ENCODE data around the gene GABPB1. TPM values are rescaled to one million over a fixed set of nuclear protein-coding genes. Genes with fewer than 3 reads are reported as not detected.

Gene GABPB1
- total RNA-seq, 1 experiment from 2014 or later, result 45.0 TPM

DNA sequence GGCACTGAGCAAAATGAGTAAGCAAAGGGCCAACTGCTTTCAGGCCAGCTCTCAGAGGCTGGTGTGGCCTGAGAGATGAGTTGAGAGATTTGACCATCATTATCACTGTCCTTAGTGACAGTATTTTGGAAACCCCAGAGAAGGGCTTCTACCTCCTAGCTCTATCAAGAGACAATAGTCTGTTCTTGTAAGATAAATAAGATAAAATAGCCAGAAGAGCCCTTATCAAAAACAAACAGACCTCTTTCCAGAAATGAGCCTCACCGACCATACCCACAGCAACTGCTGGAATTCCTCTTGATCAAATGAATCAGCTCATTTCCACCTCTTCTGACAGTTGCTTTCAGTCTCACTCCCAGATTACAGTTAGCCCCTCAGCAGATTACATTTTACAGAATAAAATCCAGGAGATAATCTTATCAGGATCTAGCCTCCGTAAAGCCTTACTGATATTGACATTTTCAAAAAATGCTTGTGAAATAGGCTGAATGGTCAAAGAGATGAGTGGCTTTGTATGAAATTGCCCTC is 94.0 kb downstream of the GABPB1 start:
- H3K23me2 ChIP-seq (ENCODE audit: insufficient read length, low read depth, low read length, poor library complexity, severe bottlenecking), result no peaks in the 10 kb centered on the region
- no peak overlapping the region for H3K4ac ChIP-seq (ENCODE audit: low read depth, low read length)
- no peak overlapping the region for H3K4me2 ChIP-seq (ENCODE audit: insufficient read depth, insufficient read length, low read length)
- H2BK15ac ChIP-seq (ENCODE audit: low read depth, low read length), result no peak overlapping the region
- no peak overlapping the region for H3K9ac ChIP-seq (ENCODE audit: extremely low read depth, insufficient read length, low read length)
- H3K79me1 ChIP-seq (ENCODE audit: insufficient read depth, low read depth, low read length, poor library complexity, severe bottlenecking), result no peaks in the 10 kb centered on the region
- no peak overlapping the region for H3K4me3 Mint-ChIP-seq
- H3K14ac ChIP-seq (ENCODE audit: insufficient read depth, low read length), result no peak overlapping the region
- no peak overlapping the region for H2BK20ac ChIP-seq (ENCODE audit: low read depth, low read length, poor library complexity, severe bottlenecking)
- no peak overlapping the region for H2BK120ac ChIP-seq (ENCODE audit: low read depth, low read length, poor library complexity, severe bottlenecking)
- H4K8ac ChIP-seq (replicated peaks; ENCODE audit: insufficient read length, low read depth, low read length), result no peak overlapping the region
- no peak for DNase-seq
- H2AK5ac ChIP-seq (ENCODE audit: insufficient read length, low read length), result no peak overlapping the region
- no peak overlapping the region for H3T11ph ChIP-seq (ENCODE audit: low read length)
- H4K91ac ChIP-seq (ENCODE audit: insufficient read length, low read depth, low read length), result no peak overlapping the region
- no peaks in the 10 kb centered on the region for H4K20me1 ChIP-seq (ENCODE audit: control insufficient read depth, insufficient read depth, insufficient read length)
- no peak overlapping the region for H3K18ac ChIP-seq (ENCODE audit: insufficient read length, low read depth, low read length)
- no peaks in the 10 kb centered on the region for H3K36me3 Mint-ChIP-seq (ENCODE audit: insufficient read depth in 1 of 3, low read depth in 3 of 3)
- no peaks in the 10 kb centered on the region for H3K4me1 ChIP-seq (ENCODE audit: insufficient read depth, low read length)
- no peak for TF ChIP-seq CTCF (conservative IDR thresholded peaks at IDR 0.05)
- H3K9me3 Mint-ChIP-seq, result no peaks in the 10 kb centered on the region
- WGBS (ENCODE audit: extremely low coverage, insufficient read length, low lambda C conversion rate), result no CpG with 5 or more reads among the region's 2 CpGs
- no peak overlapping the region for H2BK12ac ChIP-seq (ENCODE audit: insufficient read length, low read depth, low read length)
- no peak overlapping the region for H3K23ac ChIP-seq (ENCODE audit: insufficient read length, low read depth, low read length)
- peaks cover 7 to 9% of the 10 kb centered on the region in 2 experiments for H3K4me1 Mint-ChIP-seq
- no peaks in the 10 kb centered on the region for H3K79me2 ChIP-seq (ENCODE audit: insufficient read depth, low read length)
- H2AFZ ChIP-seq (ENCODE audit: low read length), result no peak overlapping the region
- no peak overlapping the region for H4K5ac ChIP-seq (ENCODE audit: insufficient read length, low read depth, low read length)
- no peak overlapping the region for H3K27ac ChIP-seq (ENCODE audit: insufficient read length, low read depth, low read length)
- H3K27me3 Mint-ChIP-seq (ENCODE audit: low read depth), result peaks cover 3% of the 10 kb centered on the region; the same call in 1 of the 2 replicates
- H3K9me3 ChIP-seq (ENCODE audit: control insufficient read depth, low read depth, low read length), result no peaks in the 10 kb centered on the region
- H3K27ac Mint-ChIP-seq, result no peak overlapping the region
- H3K56ac ChIP-seq (ENCODE audit: insufficient read length, low read depth, low read length), result no peak overlapping the region
- H2BK5ac ChIP-seq (ENCODE audit: insufficient read length, low read length), result no peak overlapping the region
- no peaks in the 10 kb centered on the region for H3K27me3 ChIP-seq (ENCODE audit: insufficient read depth, low read length)
